GM19452 (cell line): Measurements from ENCODE around the gene ZNF615.
"Not testable (repeated sequence)": the region's sequence is repeated elsewhere in the genome, so short reads cannot be mapped to it uniquely, and the experiment has no call there.

Source experiments
- ATAC-seq: cut with Tn5 transposase; IDR thresholded peaks from one replicate; pipeline ENCODE4 v1.9.1; 2021; ENCODE audit not compliant: unreplicated experiment

The ZNF615 gene

DNA sequence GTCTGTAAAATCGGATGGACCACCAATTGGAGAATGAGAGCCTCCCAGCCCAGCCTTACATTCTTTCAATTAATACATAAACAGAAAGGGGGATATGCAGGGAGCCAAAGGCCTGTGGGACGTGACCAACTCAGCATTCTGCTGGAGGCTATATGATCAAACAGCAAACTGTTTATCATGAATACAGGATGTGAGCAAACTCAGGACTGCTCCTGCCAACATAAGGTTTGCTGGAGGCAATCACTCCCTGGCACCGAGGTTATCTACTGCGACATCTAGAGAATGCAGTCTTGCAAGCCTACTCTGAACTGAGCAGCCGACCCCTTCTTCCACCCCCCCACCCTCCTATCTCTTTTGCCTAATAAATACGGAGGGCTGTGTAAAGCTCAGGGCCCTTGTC is 27.1 kb downstream of the ZNF615 start:
- not testable (repeated sequence) for ATAC-seq

- ATAC-seq = no peak
Measured at GRCh38 chr19:51980116-51980736, 27.8 kb downstream of the ZNF615 start.

DNA sequence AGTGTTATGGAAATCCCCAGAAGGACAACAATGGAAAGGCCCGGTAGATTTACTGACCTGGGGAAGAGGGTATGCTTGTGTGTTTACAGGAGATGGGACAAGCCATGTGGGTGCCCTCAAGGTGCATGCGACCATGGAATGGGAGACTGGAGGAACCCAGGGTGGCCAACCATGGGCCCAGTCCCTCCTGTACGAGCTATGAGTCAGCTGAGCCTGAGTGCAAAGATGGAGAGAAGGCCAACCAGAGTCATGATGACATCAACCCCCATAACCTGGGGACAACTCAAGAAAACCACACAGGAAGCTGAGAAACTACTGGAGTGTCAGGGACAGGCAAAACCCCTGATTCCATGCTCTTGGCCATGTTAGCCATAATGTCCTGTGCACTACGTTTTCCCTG is 29.1 kb downstream of the ZNF615 start:
- ATAC-seq = no peak

GRCh38 chr19:51977346-51977745 is 30.7 kb downstream of the ZNF615 start:
- ATAC-seq = no peak

DNA sequence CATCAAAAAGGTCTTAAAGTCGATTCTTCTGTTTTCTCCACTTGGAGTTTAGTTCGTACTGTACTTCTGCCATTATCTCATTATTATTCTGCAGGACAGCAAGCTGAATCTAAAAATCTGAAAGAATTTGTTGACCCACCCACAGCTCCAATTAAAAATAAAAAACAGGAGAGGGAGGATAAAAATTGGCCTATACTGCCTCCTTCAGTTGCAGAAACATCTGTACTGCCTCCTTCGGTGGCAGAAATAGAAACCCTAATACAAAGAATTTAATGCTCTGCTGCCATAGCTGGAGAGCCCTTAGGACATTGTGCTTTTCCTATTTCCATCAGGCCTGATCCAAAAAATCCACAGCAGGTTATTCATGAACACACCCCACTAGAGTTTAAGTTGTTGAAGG is 31.2 kb downstream of the ZNF615 start:
- no peak for ATAC-seq

DNA sequence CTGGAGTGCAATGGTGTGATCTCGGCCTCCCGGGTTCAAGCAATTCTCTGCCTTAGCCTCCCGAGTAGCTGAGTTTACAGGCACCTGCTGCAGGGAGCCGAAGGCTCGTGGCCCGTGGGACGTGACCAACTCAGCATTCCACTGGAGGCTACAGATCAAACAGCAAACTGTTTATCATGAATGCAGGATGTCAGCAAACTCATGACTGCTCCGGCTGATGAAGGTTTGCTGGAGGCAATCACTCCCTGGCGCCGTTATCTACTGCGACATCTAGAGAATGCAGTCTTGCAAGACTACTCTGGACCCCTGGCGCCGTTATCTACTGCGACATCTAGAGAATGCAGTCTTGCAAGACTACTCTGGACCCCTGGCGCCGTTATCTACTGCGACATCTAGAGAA is 32.2 kb downstream of the ZNF615 start:
- not testable (repeated sequence) for ATAC-seq

GRCh38 chr19:51971624-51972023 is 36.4 kb downstream of the ZNF615 start:
- no peak for ATAC-seq

GRCh38 chr19:51970718-51971117 is 37.3 kb downstream of the ZNF615 start:
- ATAC-seq = no peak

GRCh38 chr19:51965583-51965982 is 42.4 kb downstream of the ZNF615 start:
- ATAC-seq = no peak

DNA sequence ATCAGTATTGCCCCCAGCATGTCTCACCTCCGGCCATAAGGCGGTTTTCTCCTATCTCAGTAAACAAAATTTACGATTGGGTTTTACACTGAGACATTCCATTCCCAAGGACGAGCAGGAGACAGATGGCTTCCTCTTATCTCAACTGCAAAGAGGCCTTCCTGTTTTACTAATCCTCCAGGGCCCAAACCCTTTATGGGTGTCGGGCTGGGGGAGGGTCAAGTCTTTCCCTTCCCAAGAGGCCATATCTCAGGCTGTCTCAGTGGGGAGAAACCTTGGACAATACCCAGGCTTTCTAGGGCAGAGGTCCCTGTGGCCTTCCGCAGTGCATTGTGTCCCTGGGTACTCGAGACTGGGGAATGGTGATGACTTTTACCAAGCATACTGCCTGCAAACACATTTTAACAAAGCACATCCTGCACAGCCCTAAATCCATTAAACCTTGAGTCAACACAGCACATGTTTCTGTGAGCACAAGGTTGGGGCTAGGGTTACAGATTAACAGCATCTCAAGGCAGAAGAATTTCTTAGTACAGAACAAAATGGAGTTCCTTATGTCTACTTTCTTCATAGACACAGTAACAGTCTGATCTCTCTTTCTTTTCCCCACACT is 47.3 kb downstream of the ZNF615 start:
- ATAC-seq = not testable (repeated sequence)

DNA sequence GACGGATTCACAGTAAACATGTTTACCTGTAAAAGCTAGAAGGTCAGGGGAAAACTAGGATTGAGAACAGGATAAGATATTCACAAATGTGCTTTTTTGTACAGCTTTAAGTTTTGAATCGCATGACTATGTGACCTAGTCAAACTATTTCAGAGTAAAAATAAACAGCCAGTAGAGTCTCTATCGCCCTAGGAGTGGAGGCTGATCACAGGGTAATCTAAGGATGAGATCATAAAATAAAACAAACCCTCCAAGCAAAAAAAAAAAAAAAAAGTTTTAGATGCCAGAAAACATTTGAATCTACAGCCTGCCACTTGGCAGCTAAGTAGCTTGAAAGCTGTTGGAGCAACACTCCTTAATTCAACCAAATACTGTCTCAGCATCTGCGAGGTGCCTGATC is 48.2 kb downstream of the ZNF615 start:
- ATAC-seq = no peak

DNA sequence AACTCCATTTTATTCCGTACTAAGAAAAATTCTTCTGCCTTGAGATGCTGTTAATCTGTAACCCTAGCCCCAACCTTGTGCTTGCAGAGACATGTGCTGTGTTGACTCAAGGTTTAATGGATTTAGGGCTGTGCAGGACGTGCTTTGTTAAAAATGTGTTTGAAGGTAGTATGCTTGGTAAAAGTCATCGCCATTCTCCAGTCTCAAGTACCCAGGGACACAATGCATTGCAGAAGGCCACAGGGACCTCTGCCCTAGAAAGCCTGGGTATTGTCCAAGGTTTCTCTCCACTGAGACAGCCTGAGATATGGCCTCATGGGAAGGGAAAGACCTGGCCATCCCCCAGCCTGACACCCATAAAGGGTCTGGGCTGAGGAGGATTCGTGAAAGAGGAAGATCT is 50.2 kb downstream of the ZNF615 start:
- ATAC-seq = not testable (repeated sequence)

DNA sequence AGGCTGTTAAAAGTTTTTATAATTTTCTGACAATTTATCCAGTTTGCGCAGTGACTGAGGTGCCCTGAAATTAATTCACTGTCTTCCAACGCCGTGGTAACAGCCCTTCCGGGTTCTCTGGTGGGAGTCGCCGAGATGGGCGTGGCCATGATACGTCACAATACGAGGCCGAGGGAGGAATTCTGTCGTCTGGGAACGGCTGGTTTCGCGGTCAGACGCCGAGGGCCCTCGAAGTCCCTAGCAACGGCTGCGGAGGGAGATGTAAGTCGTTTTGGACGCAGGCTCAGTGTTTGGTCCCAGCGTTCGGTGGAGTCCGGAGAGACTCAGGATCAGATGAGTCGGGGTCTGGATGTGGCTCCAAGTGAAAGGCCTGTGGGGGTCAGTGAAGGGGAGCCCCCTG is 59.0 kb downstream of the ZNF615 start:
- no peak for ATAC-seq

- ATAC-seq = no peak
Measured at GRCh38 chr19:51946602-51947001, 61.4 kb downstream of the ZNF615 start.

- no peak for ATAC-seq
Measured at GRCh38 chr19:51944798-51945552, 63.0 kb downstream of the ZNF615 start.
